Measurements from ENCODE around the gene RNU6-9.

- TF ChIP-seq, protein P1, sequence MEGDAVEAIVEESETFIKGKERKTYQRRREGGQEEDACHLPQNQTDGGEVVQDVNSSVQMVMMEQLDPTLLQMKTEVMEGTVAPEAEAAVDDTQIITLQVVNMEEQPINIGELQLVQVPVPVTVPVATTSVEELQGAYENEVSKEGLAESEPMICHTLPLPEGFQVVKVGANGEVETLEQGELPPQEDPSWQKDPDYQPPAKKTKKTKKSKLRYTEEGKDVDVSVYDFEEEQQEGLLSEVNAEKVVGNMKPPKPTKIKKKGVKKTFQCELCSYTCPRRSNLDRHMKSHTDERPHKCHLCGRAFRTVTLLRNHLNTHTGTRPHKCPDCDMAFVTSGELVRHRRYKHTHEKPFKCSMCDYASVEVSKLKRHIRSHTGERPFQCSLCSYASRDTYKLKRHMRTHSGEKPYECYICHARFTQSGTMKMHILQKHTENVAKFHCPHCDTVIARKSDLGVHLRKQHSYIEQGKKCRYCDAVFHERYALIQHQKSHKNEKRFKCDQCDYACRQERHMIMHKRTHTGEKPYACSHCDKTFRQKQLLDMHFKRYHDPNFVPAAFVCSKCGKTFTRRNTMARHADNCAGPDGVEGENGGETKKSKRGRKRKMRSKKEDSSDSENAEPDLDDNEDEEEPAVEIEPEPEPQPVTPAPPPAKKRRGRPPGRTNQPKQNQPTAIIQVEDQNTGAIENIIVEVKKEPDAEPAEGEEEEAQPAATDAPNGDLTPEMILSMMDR (IDR thresholded peaks at IDR 0.05; ENCODE audit: low read depth, low read length), result no peak
- no peak for TF ChIP-seq EZH2phosphoT487 (IDR thresholded peaks at IDR 0.05; ENCODE audit: low read depth)
Observed at GRCh38 chr19:861141-861755, 32.0 kb upstream of the RNU6-9 start.

All from OCI-LY3 (cell line).